GM18870 (cell line): ENCODE measurements around the gene TMEM135.
A peak's percentile ranks its signal among the peaks of the same experiment; 100 is the strongest.

Source experiments
- ATAC-seq: cut with Tn5 transposase; IDR thresholded peaks from one replicate; pipeline ENCODE4 v1.9.1; 2021; ENCODE audit warnings: moderate library complexity; ENCODE audit not compliant: unreplicated experiment

The TMEM135 gene

GRCh38 chr11:87347441-87347840 is 309.7 kb downstream of the TMEM135 start:
- no peak for ATAC-seq

DNA sequence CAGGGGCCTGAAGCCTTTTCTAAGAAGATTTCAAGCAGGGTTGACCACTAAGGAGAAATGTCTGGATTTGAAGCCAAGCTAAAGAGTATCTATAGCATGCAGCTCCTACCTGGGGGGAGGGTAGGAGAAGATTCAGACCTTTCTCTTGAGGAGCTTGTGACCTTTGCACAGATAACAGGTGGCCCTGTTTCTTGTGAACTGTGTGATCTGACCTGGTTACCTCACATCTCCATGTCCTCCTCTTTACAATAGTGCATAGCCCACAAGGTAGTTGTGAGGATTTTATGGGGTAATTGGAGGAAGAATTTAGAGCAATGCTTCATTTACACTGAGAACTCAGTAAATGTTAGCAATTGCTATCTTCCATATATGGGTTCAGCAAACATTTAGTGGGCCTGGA is 310.1 kb downstream of the TMEM135 start:
- no peak for ATAC-seq

DNA sequence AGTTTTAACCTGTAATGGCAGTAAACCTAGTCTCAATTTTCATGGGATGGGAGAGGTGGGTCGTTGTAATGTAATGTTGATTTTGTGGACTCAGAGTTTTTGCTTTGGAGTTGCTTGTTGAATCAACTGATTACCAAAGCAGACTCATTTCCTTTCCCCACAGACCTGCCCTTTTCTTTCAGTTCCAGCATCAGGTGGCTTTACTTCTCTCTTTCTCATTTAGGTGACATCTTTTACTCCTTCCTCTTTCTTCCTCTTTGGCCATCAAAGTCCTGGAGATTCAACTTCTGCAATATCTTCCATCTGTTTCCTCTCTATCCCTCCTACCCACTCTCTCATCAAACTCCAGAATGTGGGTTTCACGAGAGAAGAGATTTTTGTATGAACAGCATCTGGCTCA is 313.9 kb downstream of the TMEM135 start:
- no peak for ATAC-seq

- peak; percentile 92 for ATAC-seq
Measured at GRCh38 chr11:87352759-87353707, 315.3 kb downstream of the TMEM135 start.

GRCh38 chr11:87353771-87354345 is 316.1 kb downstream of the TMEM135 start:
- ATAC-seq: no peak

GRCh38 chr11:87355596-87355995 is 317.9 kb downstream of the TMEM135 start:
- no peak for ATAC-seq

DNA sequence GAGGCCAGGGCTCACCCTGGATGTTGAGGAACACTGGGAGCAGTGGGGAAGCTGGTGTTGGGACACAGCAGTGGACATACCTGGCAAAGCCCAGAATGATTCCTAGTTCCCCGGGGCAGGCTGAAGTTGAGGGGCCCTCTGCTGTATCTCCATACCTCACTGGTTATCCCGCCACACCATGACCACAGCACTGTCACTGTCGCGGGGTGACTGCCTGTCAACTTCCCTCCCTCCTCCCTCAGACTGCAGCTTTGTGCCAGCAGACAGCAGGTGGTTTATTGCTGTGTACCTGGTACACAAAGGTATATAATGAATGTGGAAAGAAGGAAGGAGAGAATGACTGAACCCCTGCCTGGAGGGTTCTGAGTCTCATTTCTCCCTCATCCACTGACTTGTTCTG is 318.7 kb downstream of the TMEM135 start:
- ATAC-seq: no peak

DNA sequence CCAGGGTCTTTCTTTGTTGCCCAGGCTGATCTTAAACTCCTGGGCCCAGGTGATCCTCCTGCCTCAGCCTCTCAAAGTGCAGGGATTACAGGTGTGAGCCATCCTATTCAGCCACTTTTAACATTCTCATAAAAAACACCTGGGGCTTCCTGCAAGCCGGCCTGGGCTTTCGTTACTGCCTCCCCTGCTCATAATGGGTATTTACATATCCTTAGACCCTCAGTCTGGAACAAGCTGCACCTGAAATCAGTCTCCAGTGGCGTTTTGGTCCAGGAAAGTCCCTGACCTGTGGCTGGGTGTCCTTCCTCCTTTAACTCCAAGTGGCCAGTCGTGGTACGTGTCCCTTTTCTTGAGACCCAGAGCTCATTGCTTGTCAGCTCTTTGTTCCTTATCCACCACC is 320.7 kb downstream of the TMEM135 start:
- ATAC-seq: no peak

GRCh38 chr11:87359401-87359800 is 321.7 kb downstream of the TMEM135 start:
- ATAC-seq: no peak

- no peak for ATAC-seq
Measured at GRCh38 chr11:87361891-87362290, 324.2 kb downstream of the TMEM135 start.

- no peak for ATAC-seq
Measured at GRCh38 chr11:87366346-87366745, 328.6 kb downstream of the TMEM135 start.

DNA sequence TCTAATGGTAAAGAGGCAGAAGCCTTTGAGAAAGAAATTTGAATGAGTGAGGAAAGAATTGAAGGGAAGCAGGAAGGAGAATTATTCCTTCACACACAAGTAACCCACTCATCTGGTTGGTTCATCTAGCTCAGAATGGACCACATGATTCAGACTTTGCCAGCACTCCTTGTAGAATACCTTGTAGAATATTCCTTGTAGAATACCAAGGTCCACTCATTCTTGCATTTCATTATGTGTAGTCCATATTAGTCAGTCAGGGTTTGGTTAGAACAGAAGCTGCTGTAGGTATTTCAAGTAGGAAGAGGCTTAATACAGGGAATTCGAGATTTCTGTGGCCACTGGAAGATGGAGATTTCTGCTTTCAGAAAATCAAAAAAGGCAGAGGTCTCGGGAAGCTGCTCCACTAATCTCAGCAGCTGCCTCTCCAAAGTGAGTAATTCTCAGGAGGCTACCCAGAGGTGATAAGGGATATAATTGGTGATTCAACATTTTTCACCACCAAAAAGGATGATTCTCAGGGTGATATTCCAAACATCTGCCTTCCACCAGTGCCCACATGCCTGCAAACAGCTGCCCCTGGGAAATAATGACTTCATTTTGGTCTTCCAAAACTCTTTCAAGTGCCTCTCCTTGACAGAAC is 329.1 kb downstream of the TMEM135 start:
- ATAC-seq: no peak

DNA sequence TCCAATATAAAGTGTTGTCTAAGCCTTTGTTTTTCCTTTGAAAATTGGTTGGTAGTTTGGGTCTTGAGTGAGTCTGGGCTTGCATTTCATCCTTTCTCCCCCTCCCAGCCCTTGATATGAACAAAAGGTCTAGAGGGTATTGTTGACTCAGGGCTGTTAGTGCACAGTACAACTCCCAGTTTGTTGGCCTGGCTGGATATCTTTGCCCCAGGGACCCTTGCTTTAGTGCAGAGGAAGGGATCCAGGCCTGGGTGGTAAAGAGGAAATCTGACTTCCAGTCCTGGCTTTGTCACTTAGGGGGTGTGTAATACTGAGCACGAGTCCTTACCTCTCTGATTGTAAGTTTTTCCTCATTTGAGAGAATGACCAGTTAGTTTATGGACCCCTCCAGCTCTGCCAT is 330.4 kb downstream of the TMEM135 start:
- no peak for ATAC-seq

GRCh38 chr11:87368858-87369480 is 331.2 kb downstream of the TMEM135 start:
- ATAC-seq: no peak

GRCh38 chr11:87369888-87370287 is 332.2 kb downstream of the TMEM135 start:
- no peak for ATAC-seq

DNA sequence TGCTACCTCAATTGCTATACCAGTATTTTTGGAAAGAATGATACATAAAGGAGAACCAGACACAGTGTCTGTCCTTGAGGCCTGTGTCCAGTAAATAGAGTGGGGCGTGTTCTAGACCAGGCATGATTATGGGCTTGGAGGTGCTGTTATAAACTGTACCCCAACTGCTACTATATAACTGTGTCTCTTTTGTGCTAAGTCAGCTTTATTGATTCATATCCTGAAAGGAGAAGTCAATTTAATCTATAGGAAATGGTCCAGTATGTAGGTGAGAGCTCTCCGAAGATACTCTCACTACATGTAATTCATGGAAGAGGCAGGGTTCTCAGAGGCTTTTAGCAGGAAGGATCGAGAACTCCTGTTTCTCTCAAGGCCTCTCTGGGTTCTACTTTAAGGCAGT is 334.3 kb downstream of the TMEM135 start:
- no peak for ATAC-seq
